CD8-positive, alpha-beta memory T cell (primary cell): ENCODE data around the gene CYP27A1. TPM values are rescaled to one million over a fixed set of nuclear protein-coding genes. Genes with fewer than 3 reads are reported as not detected.

ENCODE experiments used
- CTCF ChIA-PET: fragments of 350-600 bp; sonication (Branson Sonifier 250); formaldehyde crosslinking; loops from one replicate; lab custom pipeline; 2021; ENCODE audit warnings: antibody characterized with exemption; lab: Charles Lee
- POLR2A ChIA-PET: fragments of 350-600 bp; sonication (Branson Sonifier 250); formaldehyde crosslinking; loops from one replicate; lab custom pipeline; 2021; ENCODE audit warnings: antibody characterized with exemption; lab: Charles Lee
- DNase-seq, 5 donors: peaks; one replicate each; pipeline versions ENCODE4 v3.0.0 to v3.0.0-alpha.2; 2020 to 2022; ENCODE audit warnings: mixed read lengths in 1 of 5
- H3K27ac ChIP-seq: one replicate; pipeline ENCODE4 v1.7.0; 2013; ENCODE audit warnings: low read depth, mild to moderate bottlenecking, low read length, moderate library complexity
- H3K27me3 ChIP-seq: 2 replicates; pipeline ENCODE4 v1.7.0; 2013; ENCODE audit warnings: low read length, mild to moderate bottlenecking; ENCODE audit not compliant: insufficient read depth, poor library complexity, severe bottlenecking
- H3K36me3 ChIP-seq: 2 replicates; pipeline ENCODE4 v1.7.0; 2013; ENCODE audit warnings: mild to moderate bottlenecking, low read length, moderate library complexity; ENCODE audit not compliant: insufficient read depth
- H3K4me1 ChIP-seq: 2 replicates; pipeline ENCODE4 v1.7.0; 2013; ENCODE audit warnings: mild to moderate bottlenecking, low read length, moderate library complexity; ENCODE audit not compliant: insufficient read depth
- H3K4me3 ChIP-seq: 2 replicates; pipeline ENCODE4 v1.7.0; 2013; ENCODE audit warnings: mild to moderate bottlenecking, low read length
- H3K9me3 ChIP-seq: 2 replicates; pipeline ENCODE4 v1.7.0; 2013; ENCODE audit warnings: mild to moderate bottlenecking, low read length
- H3K27ac Mint-ChIP-seq, 8 donors: one replicate each; pipeline ENCODE4 v1.8.0; 2020 to 2021; ENCODE audit warnings: mixed read lengths in 8 of 8, mild to moderate bottlenecking in 6 of 8, inconsistent platforms in 3 of 8, moderate library complexity in 3 of 8
- H3K27me3 Mint-ChIP-seq, 2 donors: one replicate each; pipeline ENCODE4 v1.8.0; 2020 to 2021; ENCODE audit warnings: mixed read lengths in 2 of 2, mild to moderate bottlenecking in 1 of 2, moderate library complexity in 1 of 2
- H3K36me3 Mint-ChIP-seq, 3 donors: one replicate each; pipeline ENCODE4 v1.8.0; 2020 to 2021; ENCODE audit warnings: mixed read lengths in 3 of 3, inconsistent platforms in 1 of 3, mild to moderate bottlenecking in 1 of 3
- H3K4me1 Mint-ChIP-seq, 3 donors: one replicate each; pipeline ENCODE4 v1.8.0; 2020 to 2021; ENCODE audit warnings: mixed read lengths in 3 of 3, inconsistent platforms in 1 of 3, mild to moderate bottlenecking in 1 of 3
- H3K4me3 Mint-ChIP-seq, 7 donors: one replicate each; pipeline ENCODE4 v1.8.0; 2020 to 2021; ENCODE audit warnings: mixed read lengths in 7 of 7, mild to moderate bottlenecking in 6 of 7, moderate library complexity in 4 of 7, inconsistent platforms in 2 of 7
- H3K9me3 Mint-ChIP-seq, 5 donors: one replicate each; pipeline ENCODE4 v1.8.0; 2020 to 2022; ENCODE audit warnings: mixed read lengths in 5 of 5, mild to moderate bottlenecking in 3 of 5, moderate library complexity in 2 of 5, inconsistent platforms in 1 of 5
- polyA plus RNA-seq: library from polyadenylated mRNA; unstranded; fragments of 300-500 nt; fragmentation: Illumina TruSeq; gene quantifications from one replicate; pipeline ENCODE4 v1.2.3, GENCODE V29; 2021
- total RNA-seq, 2 experiments: library from RNA; stranded (reverse); gene quantifications; one replicate each; pipeline ENCODE4 v1.2.3, GENCODE V29; 2021

The CYP27A1 gene
- total and polyA plus RNA-seq, 3 experiments from 2014 or later = 1.2 TPM; not detected in 1

DNA sequence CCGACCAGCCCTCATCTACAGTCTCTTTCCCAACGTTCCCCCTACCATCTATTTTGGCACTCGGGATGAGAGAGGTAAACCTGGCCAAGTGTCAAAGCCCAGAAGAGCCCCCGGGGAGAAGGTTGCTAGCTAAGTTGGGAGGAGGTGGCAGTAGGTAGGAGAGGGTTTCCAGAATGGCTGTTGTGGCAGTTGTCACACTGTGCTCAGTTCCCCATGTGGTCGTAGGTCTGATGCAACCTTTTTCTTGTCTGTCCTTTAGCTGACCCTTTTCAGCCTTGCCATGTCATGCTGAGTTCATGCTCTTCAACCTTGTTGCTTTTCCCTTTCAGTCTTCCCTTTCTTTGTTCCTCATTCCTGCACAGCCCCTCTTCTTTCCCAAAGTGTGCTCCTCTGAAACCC lies 36.8 kb upstream of the CYP27A1 start:
- Mint-ChIP-seq H3K4me1 (no peaks in the 10 kb centered on the region), H3K9me3 (no peaks in the 10 kb centered on the region), H3K27me3 (no peaks in the 10 kb centered on the region), H3K36me3 (peaks cover 17 to 87% (median 30%) of the 10 kb centered on the region in 3 donors), H3K4me3 (no peak overlapping the region), H3K27ac (no peak overlapping the region)
- no peak overlapping the region for H3K4me3 ChIP-seq
- peaks cover 26% of the 10 kb centered on the region for H3K36me3 ChIP-seq
- H3K9me3 ChIP-seq = no peaks in the 10 kb centered on the region
- ChIA-PET CTCF (no interaction called here), POLR2A (no interaction called here)
- no peak overlapping the region for H3K27ac ChIP-seq
- H3K27me3 ChIP-seq = no peaks in the 10 kb centered on the region
- no peak for DNase-seq
- H3K4me1 ChIP-seq = no peaks in the 10 kb centered on the region

DNA sequence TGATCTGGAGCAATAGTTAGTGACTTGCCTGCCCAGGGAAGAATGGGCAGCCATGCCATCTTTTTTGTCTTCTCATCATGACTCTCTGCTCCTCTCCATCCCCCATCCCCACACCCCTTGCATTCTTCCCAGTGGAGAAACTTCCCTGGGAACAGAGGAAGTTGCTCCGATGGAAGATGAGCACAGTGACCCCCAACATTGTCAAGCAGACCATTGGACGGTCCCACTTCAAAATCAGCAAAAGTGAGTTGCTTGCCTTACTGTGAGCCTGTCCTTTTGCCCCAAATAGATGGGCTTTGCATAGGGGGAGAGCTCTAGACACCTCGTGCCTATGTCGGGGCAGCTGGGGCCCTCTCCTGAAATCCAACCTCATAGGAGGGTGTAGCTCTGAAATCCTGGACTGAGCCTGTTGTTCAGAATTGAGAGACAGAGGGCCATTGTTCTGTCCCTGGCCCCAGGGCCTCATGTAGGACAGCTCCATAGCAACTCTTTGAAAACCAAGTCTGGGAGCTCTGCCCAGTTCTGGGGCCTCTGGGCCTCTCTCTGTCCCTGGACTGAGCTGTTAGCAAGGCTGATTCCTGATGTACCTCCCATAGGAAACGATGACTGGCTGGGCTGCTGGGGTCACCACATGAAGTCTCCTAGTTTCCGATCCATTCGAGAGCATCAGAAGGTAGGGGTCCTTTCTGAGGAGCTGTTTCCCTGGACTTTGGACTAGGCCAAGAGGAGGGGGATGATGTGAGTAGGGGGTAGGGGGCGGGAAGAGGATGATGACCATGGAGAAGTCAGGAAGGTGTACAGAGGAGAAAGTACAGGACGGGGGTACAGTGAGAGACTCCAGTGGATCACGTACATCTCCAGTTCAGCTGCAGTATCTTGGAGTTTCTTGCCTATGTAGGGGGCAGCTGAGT lies 36.1 kb upstream of the CYP27A1 start:
- POLR2A ChIA-PET = no interaction called here
- Mint-ChIP-seq H3K9me3 (no peaks in the 10 kb centered on the region), H3K36me3 (peaks cover 17 to 87% (median 31%) of the 10 kb centered on the region in 3 donors), H3K4me3 (no peak overlapping the region), H3K4me1 (no peaks in the 10 kb centered on the region), H3K27ac (no peak overlapping the region), H3K27me3 (no peaks in the 10 kb centered on the region)
- no peak overlapping the region for H3K27ac ChIP-seq
- no peak for DNase-seq
- H3K27me3 ChIP-seq = no peaks in the 10 kb centered on the region
- H3K9me3 ChIP-seq = no peaks in the 10 kb centered on the region
- H3K36me3 ChIP-seq = peaks cover 26% of the 10 kb centered on the region
- no peak overlapping the region for H3K4me3 ChIP-seq
- CTCF ChIA-PET = no interaction called here
- no peaks in the 10 kb centered on the region for H3K4me1 ChIP-seq

DNA sequence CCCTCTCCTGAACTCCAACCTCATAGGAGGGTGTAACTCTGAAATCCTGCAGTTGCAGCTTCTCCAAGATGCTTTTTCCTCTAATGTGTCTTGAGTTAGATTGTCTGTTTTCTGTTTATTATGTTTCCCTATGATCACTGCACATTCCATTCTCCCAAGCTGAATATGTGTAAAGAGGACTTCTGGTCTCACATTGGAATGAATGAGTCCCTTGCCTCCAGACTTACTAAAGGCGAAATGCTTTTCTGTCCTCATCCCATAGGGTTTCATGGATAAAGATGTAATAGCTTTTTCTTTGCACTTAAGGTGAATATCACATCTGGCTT lies 35.5 kb upstream of the CYP27A1 start:
- H3K4me1 ChIP-seq = no peaks in the 10 kb centered on the region
- DNase-seq = no peak
- H3K9me3 ChIP-seq = no peaks in the 10 kb centered on the region
- CTCF ChIA-PET = no interaction called here
- no peak overlapping the region for H3K27ac ChIP-seq
- Mint-ChIP-seq H3K27me3 (no peaks in the 10 kb centered on the region), H3K4me3 (no peak overlapping the region), H3K36me3 (peaks cover 17 to 87% (median 29%) of the 10 kb centered on the region in 3 donors), H3K9me3 (no peaks in the 10 kb centered on the region), H3K27ac (no peak overlapping the region), H3K4me1 (no peaks in the 10 kb centered on the region)
- H3K27me3 ChIP-seq = no peaks in the 10 kb centered on the region
- H3K36me3 ChIP-seq = peaks cover 26% of the 10 kb centered on the region
- POLR2A ChIA-PET = no interaction called here
- H3K4me3 ChIP-seq = no peak overlapping the region

DNA sequence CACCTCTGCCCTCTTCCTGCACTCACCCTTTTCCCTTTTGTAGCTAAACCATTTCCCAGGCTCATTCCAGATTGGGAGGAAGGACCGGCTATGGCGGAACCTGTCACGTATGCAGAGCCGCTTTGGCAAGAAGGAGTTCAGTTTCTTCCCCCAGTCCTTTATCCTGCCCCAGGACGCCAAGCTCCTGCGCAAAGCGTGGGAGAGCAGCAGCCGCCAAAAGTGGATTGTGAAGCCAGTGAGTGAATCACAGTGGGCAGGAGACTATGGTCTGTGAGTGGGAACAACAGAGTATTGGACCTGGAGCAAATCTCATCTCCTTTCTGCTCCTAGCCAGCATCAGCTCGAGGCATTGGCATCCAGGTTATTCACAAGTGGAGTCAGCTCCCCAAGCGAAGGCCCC lies 35.0 kb upstream of the CYP27A1 start:
- no peak overlapping the region for H3K4me3 ChIP-seq
- no peaks in the 10 kb centered on the region for H3K9me3 Mint-ChIP-seq
- ChIA-PET CTCF (interaction anchor here (0.9 kb wide), 1 partner anchor 10 kb away, joined by 3 read pairs; no protein-coding TSS in a partner anchor), POLR2A (no interaction called here)
- no peaks in the 10 kb centered on the region for H3K27me3 Mint-ChIP-seq
- peaks cover 26% of the 10 kb centered on the region for H3K36me3 ChIP-seq
- H3K9me3 ChIP-seq = no peaks in the 10 kb centered on the region
- H3K27ac ChIP-seq = no peak overlapping the region
- H3K4me1 ChIP-seq = no peaks in the 10 kb centered on the region
- no peaks in the 10 kb centered on the region for H3K27me3 ChIP-seq
- no peaks in the 10 kb centered on the region for H3K4me1 Mint-ChIP-seq
- DNase-seq = no peak
- H3K36me3 Mint-ChIP-seq = peaks cover 18 to 88% (median 30%) of the 10 kb centered on the region in 3 donors
- no peak overlapping the region for H3K27ac Mint-ChIP-seq
- H3K4me3 Mint-ChIP-seq = no peak overlapping the region

DNA sequence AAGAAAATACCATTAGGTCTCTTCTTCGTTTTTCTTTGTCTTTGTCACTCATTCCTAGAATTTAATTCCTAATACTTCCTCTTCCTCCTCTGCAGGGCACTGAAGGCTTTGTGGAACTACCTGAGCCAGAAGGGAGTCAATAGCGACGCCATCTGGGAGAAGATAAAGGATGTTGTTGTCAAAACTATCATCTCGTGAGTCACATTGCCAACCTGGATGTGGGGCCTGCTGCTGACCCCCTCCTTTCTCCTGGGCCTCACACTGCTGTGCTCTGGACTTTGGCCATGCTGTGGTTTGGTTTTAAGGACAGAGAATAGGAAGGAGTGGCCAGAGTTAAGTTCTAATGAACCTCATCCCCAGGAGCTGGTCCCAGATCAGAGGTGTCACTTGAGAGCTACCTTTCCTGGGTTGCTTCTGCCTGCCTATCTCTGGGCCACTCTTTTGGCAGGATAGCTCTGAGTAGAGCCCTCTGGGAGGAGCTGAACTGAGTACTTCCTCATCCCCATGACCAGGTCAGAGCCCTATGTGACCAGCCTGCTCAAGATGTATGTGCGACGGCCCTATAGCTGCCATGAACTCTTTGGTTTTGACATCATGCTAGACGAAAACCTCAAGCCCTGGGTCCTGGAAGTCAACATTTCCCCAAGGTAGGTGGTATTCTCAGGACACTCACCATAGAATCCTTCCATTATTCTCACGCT lies 33.1 kb upstream of the CYP27A1 start:
- H3K9me3 Mint-ChIP-seq = no peaks in the 10 kb centered on the region
- H3K4me1 Mint-ChIP-seq = no peaks in the 10 kb centered on the region
- DNase-seq = no peak
- no peak overlapping the region for H3K27ac Mint-ChIP-seq
- peaks cover 34 to 93% (median 47%) of the 10 kb centered on the region in 3 donors for H3K36me3 Mint-ChIP-seq
- Histone ChIP-seq H3K4me1 (no peaks in the 10 kb centered on the region), H3K27me3 (no peaks in the 10 kb centered on the region), H3K4me3 (no peak overlapping the region), H3K9me3 (no peaks in the 10 kb centered on the region), H3K27ac (no peak overlapping the region), H3K36me3 (peaks cover 37% of the 10 kb centered on the region)
- POLR2A ChIA-PET = no interaction called here
- CTCF ChIA-PET = no interaction called here
- no peak overlapping the region for H3K4me3 Mint-ChIP-seq
- no peaks in the 10 kb centered on the region for H3K27me3 Mint-ChIP-seq

DNA sequence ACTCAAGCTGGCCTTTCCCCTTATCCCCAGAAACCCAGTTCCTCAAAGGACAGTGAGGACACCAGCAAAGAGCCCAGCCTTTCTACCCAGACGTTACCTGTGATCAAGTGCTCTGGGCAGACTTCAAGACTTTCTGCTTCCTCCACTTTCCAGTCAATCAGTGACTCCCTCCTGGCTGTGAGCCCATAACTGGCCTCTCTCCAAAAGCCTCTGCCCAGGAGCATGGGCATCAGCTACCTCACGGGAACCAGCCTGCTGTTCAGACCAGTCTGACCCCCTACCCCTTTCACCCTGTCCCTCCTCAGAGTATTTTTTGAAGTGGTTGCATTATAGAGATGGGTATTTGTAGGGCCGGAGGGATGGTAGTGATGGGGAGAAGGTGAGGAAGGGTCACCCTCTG lies 27.7 kb upstream of the CYP27A1 start:
- Histone ChIP-seq H3K27ac (no peak overlapping the region), H3K36me3 (peaks cover 20% of the 10 kb centered on the region), H3K9me3 (no peaks in the 10 kb centered on the region), H3K4me3 (no peak overlapping the region), H3K4me1 (no peaks in the 10 kb centered on the region), H3K27me3 (no peaks in the 10 kb centered on the region)
- Mint-ChIP-seq H3K9me3 (no peaks in the 10 kb centered on the region), H3K36me3 (peaks cover 17 to 65% (median 34%) of the 10 kb centered on the region in 3 donors), H3K4me1 (no peaks in the 10 kb centered on the region), H3K4me3 (no peak overlapping the region), H3K27me3 (no peaks in the 10 kb centered on the region), H3K27ac (no peak overlapping the region)
- POLR2A ChIA-PET = no interaction called here
- CTCF ChIA-PET = no interaction called here
- no peak for DNase-seq

DNA sequence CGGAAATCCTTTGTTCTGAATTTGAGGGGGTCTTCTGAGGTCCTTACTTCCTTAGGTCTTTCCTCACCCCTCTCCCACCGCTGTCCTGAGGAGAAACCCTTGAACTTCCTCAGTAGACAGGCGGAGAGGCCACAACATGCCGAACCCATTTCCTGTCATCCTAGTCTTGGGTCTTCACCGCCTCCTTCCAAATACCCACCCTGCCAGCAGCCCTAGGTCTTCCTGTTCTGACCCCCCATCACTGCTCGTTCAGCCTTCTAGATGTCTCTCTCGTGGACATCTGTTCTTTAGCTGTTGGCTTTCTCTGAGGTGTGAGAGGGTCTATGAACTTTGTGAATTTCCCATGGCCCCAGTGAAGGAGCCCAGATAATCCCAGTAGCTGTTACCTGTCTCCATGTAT lies 27.2 kb upstream of the CYP27A1 start:
- no peaks in the 10 kb centered on the region for H3K27me3 Mint-ChIP-seq
- CTCF ChIA-PET = no interaction called here
- H3K27me3 ChIP-seq = no peaks in the 10 kb centered on the region
- peaks cover 17 to 59% (median 32%) of the 10 kb centered on the region in 3 donors for H3K36me3 Mint-ChIP-seq
- no peaks in the 10 kb centered on the region for H3K9me3 ChIP-seq
- DNase-seq = no peak
- no peak overlapping the region for H3K27ac Mint-ChIP-seq
- no peaks in the 10 kb centered on the region for H3K9me3 Mint-ChIP-seq
- no peaks in the 10 kb centered on the region for H3K4me1 ChIP-seq
- POLR2A ChIA-PET = interaction anchor here (0.6 kb wide), 1 partner anchor 627 kb away, joined by 3 read pairs; no protein-coding TSS in a partner anchor
- no peak overlapping the region for H3K4me3 Mint-ChIP-seq
- H3K27ac ChIP-seq = no peak overlapping the region
- no peak overlapping the region for H3K4me3 ChIP-seq
- peaks cover 18% of the 10 kb centered on the region for H3K36me3 ChIP-seq
- H3K4me1 Mint-ChIP-seq = no peaks in the 10 kb centered on the region

DNA sequence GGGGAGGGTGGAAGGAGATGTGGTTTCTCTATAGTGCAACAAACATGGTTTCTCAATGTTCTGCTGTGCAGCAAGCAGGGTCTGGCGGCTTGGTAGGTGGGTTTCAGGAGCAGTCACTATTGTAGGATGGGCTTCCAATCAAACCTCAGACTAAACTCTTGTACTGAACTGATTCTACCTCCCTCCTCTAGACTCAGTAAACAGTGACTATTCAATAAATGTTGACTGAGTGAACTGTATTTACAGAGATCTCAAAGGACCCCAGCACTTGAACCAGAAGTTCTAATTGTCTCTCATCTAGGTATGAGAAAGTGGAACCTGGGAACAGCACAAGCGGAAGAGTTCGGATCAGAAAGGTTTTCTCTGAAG lies 26.8 kb upstream of the CYP27A1 start:
- no peaks in the 10 kb centered on the region for H3K27me3 Mint-ChIP-seq
- Histone ChIP-seq H3K27ac (no peak overlapping the region), H3K4me1 (no peaks in the 10 kb centered on the region), H3K9me3 (no peaks in the 10 kb centered on the region), H3K36me3 (peaks cover 14% of the 10 kb centered on the region), H3K27me3 (no peaks in the 10 kb centered on the region), H3K4me3 (no peak overlapping the region)
- peak overlapping the region in 1 of 7 donors; percentile 41 for H3K4me3 Mint-ChIP-seq
- peaks cover 17 to 55% (median 29%) of the 10 kb centered on the region in 3 donors for H3K36me3 Mint-ChIP-seq
- H3K27ac Mint-ChIP-seq = no peak overlapping the region
- CTCF ChIA-PET = no interaction called here
- H3K4me1 Mint-ChIP-seq = no peaks in the 10 kb centered on the region
- DNase-seq = no peak
- no peaks in the 10 kb centered on the region for H3K9me3 Mint-ChIP-seq
- POLR2A ChIA-PET = interaction anchor here (0.6 kb wide), 1 partner anchor 628 kb away, joined by 3 read pairs; no protein-coding TSS in a partner anchor
